ENCODE results near the gene GRID2IP. TPM values are rescaled to one million over a fixed set of nuclear protein-coding genes. Genes with fewer than 3 reads are reported as not detected.
"Not testable (repeated sequence)": the region's sequence is repeated elsewhere in the genome, so short reads cannot be mapped to it uniquely, and the experiment has no call there.

GRID2IP gene
- total RNA-seq, 4 donors from 2014 or later: 0.27 TPM; not detected in 3

DNA sequence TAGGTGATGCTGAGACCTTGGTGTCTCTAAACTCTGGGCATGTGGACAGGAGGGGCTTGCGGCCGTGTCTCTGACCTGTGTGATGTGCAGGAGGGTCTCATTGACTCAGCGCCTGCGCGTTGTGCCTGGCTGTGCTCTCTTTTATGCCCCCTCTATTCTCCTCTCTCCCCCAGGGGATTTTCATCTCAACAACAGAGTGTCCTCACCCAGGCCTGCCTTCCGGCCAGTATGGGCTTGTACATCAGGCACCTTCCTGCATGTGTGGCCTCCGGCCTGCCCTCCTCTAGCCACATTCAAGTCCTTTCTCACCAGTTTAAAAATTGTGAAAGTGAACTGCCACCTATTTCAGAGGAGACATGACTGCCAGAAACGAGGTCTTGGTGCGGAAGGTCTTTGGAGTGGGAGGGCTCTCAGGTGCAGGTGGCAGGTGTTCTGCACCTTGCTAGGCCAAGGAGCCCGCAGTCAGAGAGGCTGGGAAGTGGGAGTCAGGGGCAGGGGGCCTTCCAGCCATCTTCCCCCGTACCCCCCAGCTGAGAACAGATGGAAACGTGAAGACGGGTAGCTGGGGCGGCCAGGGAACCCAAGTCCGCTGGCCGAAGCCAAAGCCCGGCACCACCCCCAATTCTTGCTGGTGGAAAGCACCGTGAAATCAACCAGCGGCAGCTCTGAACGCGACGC lies 38.0 kb upstream of the GRID2IP start:
- Histone ChIP-seq H3K27ac (peak overlapping the region in 3 of 4 donors; percentile 91 to 93 (median 92)), H3K27me3 (no peaks in the 10 kb centered on the region), H3K36me3 (peaks cover 0 to 79% of the 10 kb centered on the region in 2 donors), H3K9me3 (no peaks in the 10 kb centered on the region), H3K4me3 (peak overlapping the region in 1 of 2 donors; percentile 91), H3K4me1 (peaks cover 0 to 24% (median 18%) of the 10 kb centered on the region in 3 donors)
- WGBS, 2 donors (ENCODE audit: low coverage in 1 of 2): 94 to 100% methylated on average over 2 to 4 of the region's 22 CpGs
- ATAC-seq: no peak
- TF ChIP-seq, protein P1, sequence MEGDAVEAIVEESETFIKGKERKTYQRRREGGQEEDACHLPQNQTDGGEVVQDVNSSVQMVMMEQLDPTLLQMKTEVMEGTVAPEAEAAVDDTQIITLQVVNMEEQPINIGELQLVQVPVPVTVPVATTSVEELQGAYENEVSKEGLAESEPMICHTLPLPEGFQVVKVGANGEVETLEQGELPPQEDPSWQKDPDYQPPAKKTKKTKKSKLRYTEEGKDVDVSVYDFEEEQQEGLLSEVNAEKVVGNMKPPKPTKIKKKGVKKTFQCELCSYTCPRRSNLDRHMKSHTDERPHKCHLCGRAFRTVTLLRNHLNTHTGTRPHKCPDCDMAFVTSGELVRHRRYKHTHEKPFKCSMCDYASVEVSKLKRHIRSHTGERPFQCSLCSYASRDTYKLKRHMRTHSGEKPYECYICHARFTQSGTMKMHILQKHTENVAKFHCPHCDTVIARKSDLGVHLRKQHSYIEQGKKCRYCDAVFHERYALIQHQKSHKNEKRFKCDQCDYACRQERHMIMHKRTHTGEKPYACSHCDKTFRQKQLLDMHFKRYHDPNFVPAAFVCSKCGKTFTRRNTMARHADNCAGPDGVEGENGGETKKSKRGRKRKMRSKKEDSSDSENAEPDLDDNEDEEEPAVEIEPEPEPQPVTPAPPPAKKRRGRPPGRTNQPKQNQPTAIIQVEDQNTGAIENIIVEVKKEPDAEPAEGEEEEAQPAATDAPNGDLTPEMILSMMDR (IDR thresholded peaks at IDR 0.05): no peak
- TF ChIP-seq POLR2A (IDR thresholded peaks at IDR 0.05) (no peak), POLR2AphosphoS5 (IDR thresholded peaks at IDR 0.05) (no peak), EP300 (IDR thresholded peaks at IDR 0.05) (no peak)

DNA sequence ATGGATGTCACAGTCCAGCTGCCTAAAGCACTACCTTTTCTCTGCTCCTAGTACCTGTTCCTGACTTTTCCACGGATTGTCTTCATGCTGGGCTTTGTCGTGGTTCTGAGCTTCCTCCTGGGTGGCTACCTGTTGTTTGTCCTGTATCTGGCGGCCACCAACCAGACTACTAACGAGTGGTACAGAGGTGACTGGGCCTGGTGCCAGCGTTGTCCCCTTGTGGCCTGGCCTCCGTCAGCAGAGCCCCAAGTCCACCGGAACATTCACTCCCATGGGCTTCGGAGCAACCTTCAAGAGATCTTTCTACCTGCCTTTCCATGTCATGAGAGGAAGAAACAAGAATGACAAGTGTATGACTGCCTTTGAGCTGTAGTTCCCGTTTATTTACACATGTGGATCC lies 37.3 kb upstream of the GRID2IP start:
- H3K27ac ChIP-seq: no peak overlapping the region
- no peak for ATAC-seq
- H3K9me3 ChIP-seq: no peaks in the 10 kb centered on the region
- no peaks in the 10 kb centered on the region for H3K27me3 ChIP-seq
- TF ChIP-seq EP300 (IDR thresholded peaks at IDR 0.05): no peak
- no peak for TF ChIP-seq POLR2AphosphoS5 (IDR thresholded peaks at IDR 0.05)
- TF ChIP-seq POLR2A (IDR thresholded peaks at IDR 0.05): no peak
- TF ChIP-seq, protein P1 (IDR thresholded peaks at IDR 0.05): no peak
- 68 to 86% methylated on average over 3 to 7 of the region's 9 CpGs for WGBS, 2 donors (ENCODE audit: low coverage in 1 of 2)
- H3K4me3 ChIP-seq: no peak overlapping the region
- H3K36me3 ChIP-seq: peaks cover 0 to 79% of the 10 kb centered on the region in 2 donors
- H3K4me1 ChIP-seq: peaks cover 0 to 24% (median 18%) of the 10 kb centered on the region in 3 donors

DNA sequence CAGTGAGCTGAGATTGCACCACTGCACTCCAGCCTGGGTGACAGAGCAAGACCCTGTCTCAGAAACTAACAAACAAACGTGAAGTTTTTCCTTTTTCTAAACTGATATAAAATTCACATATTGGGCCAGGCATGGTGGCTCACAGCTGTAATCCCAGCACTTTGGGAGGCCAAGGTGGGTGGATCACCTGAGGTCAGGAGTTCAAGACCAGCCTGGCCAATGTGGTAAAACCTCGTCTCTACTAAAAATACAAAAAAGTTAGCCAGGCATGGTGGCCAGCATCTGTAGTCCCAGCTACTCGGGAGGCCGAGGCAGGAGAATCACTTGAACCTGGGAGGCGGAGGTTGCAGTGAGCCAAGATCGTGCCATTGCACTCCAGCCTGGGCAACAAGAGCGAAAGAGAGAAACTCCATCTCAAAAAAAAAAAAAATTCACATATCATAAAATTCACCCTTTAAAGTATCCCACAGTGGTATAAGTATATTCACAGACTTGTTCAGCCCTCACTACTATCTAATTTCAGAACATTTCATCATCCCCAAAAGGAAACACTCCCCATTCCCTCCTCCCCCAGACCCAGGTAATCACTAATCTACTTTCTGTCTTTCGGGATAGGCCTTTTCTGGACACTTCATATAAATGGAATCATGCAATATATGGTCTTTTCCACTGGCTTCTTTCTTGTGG lies 34.6 kb upstream of the GRID2IP start:
- not testable (repeated sequence) for H3K4me3 ChIP-seq, ATAC-seq, H3K27ac ChIP-seq, H3K27me3 ChIP-seq, H3K9me3 ChIP-seq
- Histone ChIP-seq H3K4me1 (peaks cover 0 to 12% (median 8%) of the 10 kb centered on the region in 3 donors), H3K36me3 (peaks cover 0 to 84% of the 10 kb centered on the region in 2 donors)
- WGBS, 2 donors (ENCODE audit: low coverage in 1 of 2): 88 to 90% methylated on average over 7 of the region's 8 CpGs

DNA sequence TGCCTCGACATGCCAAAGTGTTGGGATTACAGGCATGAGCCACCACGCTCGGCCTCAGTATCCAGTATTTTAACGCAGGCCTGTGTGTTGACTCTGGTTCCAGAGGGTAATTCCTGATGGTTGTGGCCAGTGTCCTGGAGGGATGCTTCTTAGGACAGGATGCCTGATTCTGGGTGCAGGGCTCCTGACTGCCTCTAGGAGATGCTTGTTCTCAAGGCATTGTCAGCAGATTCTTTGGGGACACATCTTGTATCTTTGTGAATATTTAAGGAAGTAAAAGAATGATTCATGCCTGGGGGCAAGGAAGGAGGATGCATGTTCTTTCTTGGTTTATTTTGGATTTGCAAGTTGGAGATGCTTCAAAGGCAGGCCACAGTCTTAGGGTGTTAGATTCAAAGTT lies 28.2 kb upstream of the GRID2IP start:
- Histone ChIP-seq H3K9me3 (no peaks in the 10 kb centered on the region), H3K27me3 (no peaks in the 10 kb centered on the region), H3K4me1 (peaks cover 0 to 17% (median 5%) of the 10 kb centered on the region in 3 donors), H3K27ac (no peak overlapping the region), H3K36me3 (peaks cover 0 to 56% of the 10 kb centered on the region in 2 donors), H3K4me3 (no peak overlapping the region)
- ATAC-seq: no peak
- 62% methylated on average over 4 of the region's 4 CpGs; no CpG with 5 or more reads in 1 of the 2 donors for WGBS, 2 donors (ENCODE audit: low coverage in 1 of 2)
- TF ChIP-seq POLR2AphosphoS5 (IDR thresholded peaks at IDR 0.05) (no peak), EP300 (IDR thresholded peaks at IDR 0.05) (no peak), POLR2A (IDR thresholded peaks at IDR 0.05) (no peak)
- TF ChIP-seq, protein P1 (IDR thresholded peaks at IDR 0.05): no peak

DNA sequence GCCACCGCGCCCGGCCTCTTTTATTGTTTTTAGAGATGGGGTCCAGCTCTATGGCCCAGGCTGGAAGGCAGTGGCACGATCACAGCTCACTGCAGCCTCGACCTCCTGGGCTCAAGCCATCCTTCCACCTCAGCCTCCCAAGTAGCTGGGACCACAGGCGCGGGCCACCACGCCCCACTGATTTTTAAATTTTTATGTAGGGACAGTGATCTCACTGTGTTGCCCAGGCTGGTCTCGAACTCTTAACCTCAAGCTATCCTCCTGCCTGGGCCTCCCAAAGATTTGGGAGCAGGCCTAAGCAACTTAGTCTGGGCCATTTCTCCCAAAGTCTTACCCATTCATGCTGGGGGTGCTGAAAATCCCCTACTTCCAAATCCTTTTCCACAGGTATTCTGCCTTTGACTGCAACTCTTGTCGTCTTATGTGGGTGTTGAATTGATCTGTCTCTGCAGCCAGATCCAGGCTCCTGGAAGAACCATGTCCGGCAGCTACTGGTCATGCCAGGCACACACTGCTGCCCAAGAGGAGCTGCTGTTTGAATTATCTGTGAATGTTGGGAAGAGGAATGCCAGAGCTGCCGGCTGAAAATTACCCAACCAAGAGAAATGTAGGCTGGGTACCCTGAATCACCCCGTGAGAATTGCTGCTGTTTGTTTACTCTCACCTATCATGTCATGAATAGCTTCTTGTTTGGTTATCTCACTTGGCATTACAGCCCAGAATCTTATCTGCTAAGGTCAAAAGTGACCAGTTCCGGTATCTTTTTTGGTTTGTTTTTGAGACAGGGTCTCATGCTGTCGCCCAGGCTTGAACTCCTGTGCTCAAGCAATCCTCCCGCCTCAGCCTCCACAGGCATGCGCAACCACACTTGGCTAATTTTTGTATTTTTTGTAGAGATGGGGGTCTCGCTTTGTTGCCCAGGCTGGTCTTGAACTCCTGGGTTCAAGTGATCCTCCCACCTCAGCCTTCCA lies 27.1 kb upstream of the GRID2IP start:
- H3K27ac ChIP-seq: peak overlapping the region; percentile 93 to 99 (median 94)

More for the DNA sequence above, 27.1 kb upstream of the GRID2IP start:
- TF ChIP-seq POLR2AphosphoS5 (IDR thresholded peaks at IDR 0.05): no peak
- no peak for TF ChIP-seq POLR2A (IDR thresholded peaks at IDR 0.05)
- TF ChIP-seq, protein P1 (IDR thresholded peaks at IDR 0.05): no peak
- TF ChIP-seq EP300 (IDR thresholded peaks at IDR 0.05): no peak
- Histone ChIP-seq H3K36me3 (peaks cover 0 to 46% of the 10 kb centered on the region in 2 donors), H3K4me1 (peaks cover 0 to 17% (median 5%) of the 10 kb centered on the region in 3 donors), H3K4me3 (peak overlapping the region; percentile 79 to 82), H3K27me3 (no peaks in the 10 kb centered on the region), H3K9me3 (no peaks in the 10 kb centered on the region)
- no peak for ATAC-seq
- WGBS, 2 donors (ENCODE audit: low coverage in 1 of 2): 86 to 90% methylated on average over 6 to 11 of the region's 18 CpGs
